ENCODE measurements around the gene DIO3.

DNA sequence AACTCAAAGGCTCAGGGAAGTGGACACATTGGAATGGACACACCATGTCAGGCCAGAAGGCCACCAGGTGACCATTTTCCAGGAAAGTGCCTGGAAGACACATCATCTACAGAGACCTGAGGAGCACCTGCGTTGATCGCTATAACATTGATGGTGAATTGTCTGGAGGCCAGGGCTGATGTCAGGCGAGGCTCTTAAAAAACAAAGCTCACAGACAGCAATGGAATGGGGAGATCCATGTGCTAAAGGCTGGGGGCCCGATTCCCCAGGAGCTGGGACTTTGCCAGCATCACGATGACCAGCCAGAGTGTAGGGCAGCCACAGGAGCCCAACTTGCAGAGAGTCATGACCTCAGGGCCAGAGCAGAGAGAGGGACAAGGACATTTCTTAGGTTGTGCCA lies 30.3 kb downstream of the DIO3 start:
- TF ChIP-seq YY1 (IDR thresholded peaks at IDR 0.05; ENCODE audit: insufficient read depth, insufficient read length), result no peak
- no peak for TF ChIP-seq SUZ12 (IDR thresholded peaks at IDR 0.05; ENCODE audit: extremely low read depth, insufficient read depth, insufficient read length)
- TF ChIP-seq ZNF274 (IDR thresholded peaks at IDR 0.05; ENCODE audit: low read depth, low read length), result no peak
